Astrocyte of the hippocampus (primary cell): ENCODE data around the gene AK8.

Experiments used
- DNase-seq: peaks from one replicate; pipeline ENCODE4 v3.0.0; 2011; ENCODE audit warnings: low read depth, low spot score

Gene AK8

GRCh38 chr9:132800038-132800648 is 77.9 kb downstream of the AK8 start:
- DNase-seq = peak; percentile 83

GRCh38 chr9:132798817-132799790 is 79.0 kb downstream of the AK8 start:
- DNase-seq = no peak

- DNase-seq = no peak
Measured at GRCh38 chr9:132797861-132798659, 80.0 kb downstream of the AK8 start.

- DNase-seq = no peak
Measured at GRCh38 chr9:132795511-132796303, 82.4 kb downstream of the AK8 start.

DNA sequence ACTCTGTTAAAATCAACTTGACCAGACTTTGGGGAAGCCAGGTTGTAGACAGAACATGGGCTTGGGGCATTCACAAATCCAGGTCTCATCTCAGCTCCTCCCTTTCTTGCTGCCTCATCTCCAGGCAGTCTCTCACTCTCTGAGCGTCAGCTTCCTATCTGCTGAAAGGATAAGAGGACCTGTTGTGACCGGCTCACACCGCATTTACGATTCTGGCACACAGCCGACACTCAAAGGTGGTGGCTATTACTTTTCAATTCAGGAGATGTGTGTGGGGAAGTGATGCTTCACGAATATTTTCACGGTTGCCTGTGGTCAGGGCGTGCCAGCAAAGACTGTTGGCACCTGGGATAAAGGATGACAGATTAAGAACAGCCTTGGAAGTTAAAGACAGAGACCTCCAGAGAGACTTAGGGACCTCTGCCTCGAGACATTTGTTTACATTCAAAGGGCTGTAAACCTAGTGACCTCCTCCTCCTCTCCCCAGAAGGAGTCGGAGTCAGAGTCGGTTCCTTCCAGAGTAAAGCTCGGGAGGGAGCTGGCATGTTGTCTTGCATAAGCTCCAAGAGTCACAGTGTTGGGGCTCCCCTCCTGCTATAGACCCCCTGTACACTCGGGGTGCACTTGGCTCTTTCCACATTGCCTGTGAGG is 83.2 kb downstream of the AK8 start:
- DNase-seq = no peak

DNA sequence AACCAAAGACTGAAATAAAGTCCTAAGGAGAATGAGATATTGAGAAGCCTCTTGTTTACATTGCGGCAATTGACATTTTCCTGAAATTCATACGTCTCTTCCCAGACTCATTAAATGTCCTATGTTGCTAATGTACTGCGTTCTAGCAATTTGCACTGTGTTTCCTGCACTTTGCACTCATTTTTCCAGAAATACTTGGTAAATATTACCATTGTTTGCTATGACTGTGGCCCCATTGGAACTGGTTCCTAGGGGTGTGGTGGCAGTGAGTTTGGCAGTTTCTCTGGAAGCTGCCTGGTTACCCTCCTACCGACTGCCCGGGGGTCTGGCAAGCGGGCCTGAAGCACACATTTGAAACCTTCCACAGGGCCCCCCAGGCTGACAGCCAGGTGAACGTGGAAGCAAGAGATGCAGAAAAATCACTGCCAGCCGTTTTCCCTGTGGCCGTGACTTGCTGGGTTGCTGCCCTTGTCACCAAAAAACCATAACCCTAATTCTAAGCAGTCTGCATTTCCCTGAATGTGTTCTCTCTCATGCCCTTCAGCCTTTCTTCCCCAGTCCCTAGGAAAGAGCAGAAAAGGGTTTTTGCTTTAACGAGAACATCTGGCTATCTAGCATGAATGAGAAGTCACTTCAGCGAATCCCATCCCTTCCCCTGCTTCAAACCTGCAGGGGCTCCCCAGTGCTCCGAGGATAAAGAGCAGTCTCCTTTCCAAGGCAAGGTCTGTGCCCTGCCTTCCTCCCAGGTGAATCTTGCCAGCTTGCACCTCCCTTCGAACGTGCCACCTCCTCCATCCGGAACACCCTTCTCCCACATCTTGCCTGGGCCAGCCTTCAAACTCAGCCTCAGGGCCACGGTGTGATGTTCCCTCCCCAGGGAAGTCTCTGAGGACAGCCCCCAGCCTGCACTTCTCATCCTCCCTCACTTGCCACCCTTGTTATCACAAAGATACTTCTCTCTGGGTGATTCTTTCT is 84.2 kb downstream of the AK8 start:
- no peak for DNase-seq

- DNase-seq = no peak
Measured at GRCh38 chr9:132792547-132792946, 85.5 kb downstream of the AK8 start.

GRCh38 chr9:132791699-132792240 is 86.3 kb downstream of the AK8 start:
- no peak for DNase-seq

GRCh38 chr9:132789719-132790118 is 88.4 kb downstream of the AK8 start:
- DNase-seq = no peak

GRCh38 chr9:132788378-132788777 is 89.7 kb downstream of the AK8 start:
- DNase-seq = no peak

- DNase-seq = no peak
Measured at GRCh38 chr9:132787748-132788159, 90.3 kb downstream of the AK8 start.

DNA sequence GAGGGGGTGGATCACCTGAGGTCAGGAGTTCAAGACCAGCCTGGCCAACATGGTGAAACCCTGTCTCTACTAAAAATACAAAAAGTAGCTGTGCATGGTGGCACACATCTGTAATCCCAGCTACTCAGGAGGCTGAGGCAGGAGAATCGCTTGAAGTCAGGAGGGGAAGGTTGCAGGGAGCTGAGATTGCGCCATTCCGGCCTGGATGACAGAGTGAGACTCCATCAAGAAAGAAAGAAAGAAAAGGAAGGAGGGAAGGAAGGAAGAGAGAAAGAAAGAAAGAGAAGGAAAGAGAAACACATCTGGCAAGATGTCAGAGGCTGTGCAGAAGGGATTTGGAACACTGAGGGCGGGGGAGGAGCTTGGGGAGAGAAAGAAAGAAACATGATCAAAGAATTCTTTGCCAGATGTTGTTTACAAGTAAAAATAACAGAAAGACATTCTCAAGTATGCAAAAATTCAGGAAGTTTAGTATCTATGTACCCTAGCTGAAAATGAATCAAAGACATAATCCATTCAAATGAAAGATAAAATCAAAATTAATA is 93.7 kb downstream of the AK8 start:
- no peak for DNase-seq

DNA sequence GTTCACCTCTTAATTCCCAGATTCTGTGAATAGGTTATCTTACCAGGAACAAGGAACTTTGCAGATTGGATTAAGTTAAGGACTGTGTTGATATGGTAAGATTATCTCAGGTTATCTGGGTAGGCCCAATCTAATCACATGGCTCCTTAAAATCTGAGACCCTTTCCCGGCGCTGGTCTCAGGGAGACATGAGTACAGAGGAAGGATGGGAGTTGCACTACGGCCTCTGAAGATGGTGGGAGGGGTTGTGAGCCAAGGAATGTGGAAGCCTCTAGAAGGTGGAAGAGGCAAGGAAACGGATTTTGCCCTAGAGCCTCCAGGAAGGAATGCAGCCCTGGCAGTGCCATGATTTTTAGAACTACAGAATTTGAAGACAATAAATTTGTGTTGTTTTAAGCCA is 95.1 kb downstream of the AK8 start:
- DNase-seq = no peak

GRCh38 chr9:132782037-132782436 is 96.0 kb downstream of the AK8 start:
- DNase-seq = no peak

DNA sequence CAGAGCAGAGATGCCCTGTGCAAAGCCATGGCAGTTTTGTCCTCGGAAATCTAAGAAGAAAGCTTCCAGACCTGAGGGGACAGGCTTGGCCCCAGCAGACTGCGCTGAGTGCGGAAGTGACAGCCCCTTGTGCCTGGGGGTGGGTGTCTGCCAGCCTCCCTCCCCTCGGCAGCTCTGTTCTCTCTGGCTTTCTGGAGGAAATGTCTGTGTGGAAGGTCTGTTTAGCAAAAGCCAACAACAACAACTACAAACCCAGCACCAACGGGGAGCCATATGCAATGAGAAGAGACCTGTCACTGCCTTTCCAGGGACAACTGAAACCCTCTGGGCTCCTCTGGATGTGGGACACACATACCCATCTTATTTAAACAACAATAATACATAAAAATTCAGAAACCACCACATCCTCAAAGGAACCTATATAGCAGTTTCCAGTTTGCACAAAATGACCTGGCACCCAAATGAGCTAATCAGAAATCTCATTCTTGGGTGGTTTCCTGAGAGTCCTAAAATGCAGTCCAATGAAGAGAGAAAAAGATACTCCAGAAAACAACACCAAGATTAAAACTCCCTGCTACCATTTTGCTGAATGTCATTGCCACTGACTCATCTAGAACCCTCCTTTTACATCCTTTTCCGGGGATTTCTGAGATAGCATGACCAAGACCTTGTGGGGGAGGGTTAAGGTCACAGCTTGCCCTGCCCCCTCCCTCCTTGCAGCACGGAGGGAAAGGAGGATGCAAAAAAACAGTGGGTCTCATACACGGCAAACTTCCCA is 97.7 kb downstream of the AK8 start:
- no peak for DNase-seq

GRCh38 chr9:132776891-132777290 is 101.2 kb downstream of the AK8 start:
- no peak for DNase-seq

DNA sequence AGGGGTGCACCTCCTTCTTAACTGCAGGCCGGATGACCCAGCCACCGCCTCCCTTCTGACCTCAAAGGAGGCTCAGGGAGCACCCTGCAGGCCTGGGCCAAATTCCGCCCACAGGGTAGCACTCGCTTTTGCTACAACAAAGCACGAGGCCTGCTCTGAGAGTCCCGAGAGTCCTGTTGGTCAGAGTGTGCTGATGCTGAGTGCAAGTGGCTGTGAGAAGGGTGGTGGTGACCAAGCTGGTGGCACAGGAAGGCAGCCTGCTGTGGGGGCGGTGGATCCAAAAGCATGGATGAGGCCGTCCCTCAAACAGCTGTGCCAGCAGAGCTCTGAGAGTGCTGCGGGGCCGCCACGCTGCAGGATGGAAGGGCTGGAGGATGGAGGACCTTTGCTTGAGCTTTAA is 101.8 kb downstream of the AK8 start:
- DNase-seq = no peak

DNA sequence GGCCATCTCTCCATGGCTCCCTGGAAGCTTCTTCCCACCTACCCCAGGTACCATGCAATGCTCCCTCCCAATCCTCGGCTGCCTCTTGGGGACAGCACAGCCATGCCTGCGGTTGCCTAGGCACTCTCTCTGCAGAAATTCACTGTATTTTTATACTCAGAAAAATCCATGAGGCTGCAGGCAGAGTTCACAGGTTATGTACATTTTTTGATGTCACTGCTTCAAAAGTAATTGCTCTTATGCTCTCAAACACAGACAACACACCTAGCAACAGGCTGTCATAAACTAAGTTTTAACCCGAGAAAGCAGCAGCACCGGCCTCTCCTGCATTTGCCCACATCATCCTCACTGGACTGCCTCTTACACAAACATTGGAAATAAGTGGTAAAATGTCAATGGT is 102.4 kb downstream of the AK8 start:
- no peak for DNase-seq
